SK-N-MC (cell line): Measurements from ENCODE around the gene TP63.
A peak's percentile ranks its signal among the peaks of the same experiment; 100 is the strongest.

Experiments used
- DNase-seq: peaks from one replicate; pipeline ENCODE4 v3.0.0-alpha.2; 2011; ENCODE audit warnings: low read depth, low spot score
- H3K27ac ChIP-seq: fragments of 200-600 bp; sonication (generic); 2 replicates; pipeline ENCODE4 v1.5.1; 2016; ENCODE audit warnings: mixed run types
- H3K36me3 ChIP-seq: fragments of 200-600 bp; sonication (generic); 2 replicates; pipeline ENCODE4 v1.6.1; 2017; ENCODE audit warnings: antibody characterized with exemption, low read length, mixed read lengths; ENCODE audit not compliant: insufficient read depth
- H3K4me3 ChIP-seq: fragments of 200-600 bp; sonication (generic); 2 replicates; pipeline ENCODE4 v1.5.1; 2016
- H3K9ac ChIP-seq: fragments of 200-600 bp; sonication (generic); 2 replicates; pipeline ENCODE4 v1.8.0; 2017; ENCODE audit warnings: mixed run types, mixed read lengths; ENCODE audit not compliant: insufficient read length
- H3K9me3 ChIP-seq: fragments of 200-600 bp; sonication (generic); 2 replicates; pipeline ENCODE4 v1.6.1; 2017; ENCODE audit warnings: low read depth, mild to moderate bottlenecking, antibody characterized with exemption, low read length, moderate library complexity, mixed read lengths
- EZH2 ChIP-seq: fragments of 200-600 bp; sonication (generic); IDR thresholded peaks from one replicate; pipeline ENCODE4 v1.6.1; 2017; ENCODE audit warnings: antibody characterized with exemption
- FOXP2 ChIP-seq: optimal IDR thresholded peaks from 2 replicates; pipeline ENCODE3; 2011; ENCODE audit warnings: mild to moderate bottlenecking, moderate library complexity; ENCODE audit not compliant: insufficient read depth; ENCODE audit errors: extremely low read length, control extremely low read depth
- POLR2AphosphoS5 ChIP-seq: IDR thresholded peaks from 2 replicates; pipeline ENCODE4 v1.6.1; 2012; ENCODE audit warnings: mild to moderate bottlenecking, low read depth, low read length, borderline replicate concordance

TP63 gene

DNA sequence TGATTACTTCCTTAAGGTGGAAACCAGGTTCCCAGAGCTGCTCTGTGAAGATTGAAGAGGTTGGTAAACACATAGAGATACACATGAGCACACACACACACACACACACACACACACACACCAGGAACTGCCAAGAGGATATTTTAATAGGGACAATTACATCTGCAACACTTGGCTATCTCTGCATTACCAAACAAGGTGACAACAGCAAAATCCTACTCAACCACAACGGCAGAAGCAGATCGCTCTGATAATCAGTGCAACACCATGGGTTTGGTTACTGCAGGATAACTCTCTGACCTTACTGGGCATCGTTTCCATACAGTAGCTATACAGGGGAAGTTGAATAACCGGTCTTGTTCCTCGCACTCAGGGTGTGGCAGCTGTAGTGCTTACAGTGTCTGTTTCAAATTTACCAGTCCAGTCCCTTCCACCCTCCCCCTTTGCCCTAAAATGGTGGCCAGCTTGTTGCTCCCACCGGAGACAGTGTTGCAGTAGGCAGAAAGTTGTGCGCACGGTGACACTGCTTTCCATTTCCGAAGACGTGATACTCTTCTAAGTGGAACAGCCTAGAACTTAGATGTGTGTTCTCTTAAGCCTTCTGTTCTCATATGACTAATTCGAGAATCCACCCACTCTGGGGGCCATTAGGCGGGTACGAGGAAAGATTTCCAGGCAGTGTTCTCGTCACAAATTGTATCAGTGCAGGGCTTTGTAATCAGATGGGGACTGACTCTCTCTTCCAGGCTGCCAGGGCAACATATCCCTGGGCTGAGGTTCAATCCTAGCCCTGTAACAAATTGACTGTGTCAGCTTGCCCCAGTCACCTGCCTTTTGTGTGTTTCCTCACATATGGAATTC, 313.3 kb downstream of the TP63 start:
- H3K9me3 ChIP-seq, result no peaks in the 10 kb centered on the region
- TF ChIP-seq POLR2AphosphoS5, result no peak
- TF ChIP-seq FOXP2, result no peak
- no peak for TF ChIP-seq EZH2
- H3K36me3 ChIP-seq, result no peaks in the 10 kb centered on the region
- H3K9ac ChIP-seq, result no peak overlapping the region
- no peak for DNase-seq
- H3K27ac ChIP-seq, result peak overlapping the region; percentile 61
- H3K4me3 ChIP-seq, result no peak overlapping the region

- Histone ChIP-seq H3K4me3 (no peak overlapping the region), H3K36me3 (no peaks in the 10 kb centered on the region), H3K9ac (no peak overlapping the region), H3K27ac (peak overlapping the region; percentile 98), H3K9me3 (no peaks in the 10 kb centered on the region)
- TF ChIP-seq EZH2, result no peak
- TF ChIP-seq FOXP2, result no peak
- DNase-seq, result no peak
Measured at GRCh38 chr3:189945935-189946709, 314.9 kb downstream of the TP63 start.
